GM20000 (cell line): ENCODE results near the gene CEP72.
"Not testable (repeated sequence)": the region's sequence is repeated elsewhere in the genome, so short reads cannot be mapped to it uniquely, and the experiment has no call there.

Experiments used
- DNase-seq: peaks from one replicate; pipeline ENCODE4 v3.0.0; 2012; ENCODE audit warnings: low spot score
- CTCF ChIP-seq: IDR thresholded peaks from 2 replicates; pipeline ENCODE4 v1.5.1; 2012; ENCODE audit warnings: mild to moderate bottlenecking, control low read depth; ENCODE audit errors: extremely low read depth, missing control alignments

Gene CEP72

GRCh38 chr5:581266-581665 lies 30.9 kb upstream of the CEP72 start:
- TF ChIP-seq CTCF = no peak

GRCh38 chr5:581941-582340 lies 30.2 kb upstream of the CEP72 start:
- DNase-seq = no peak
- TF ChIP-seq CTCF = no peak

More at GRCh38 chr5:581266-581665, 30.9 kb upstream of the CEP72 start:
- no peak for DNase-seq

- DNase-seq = not testable (repeated sequence)
These were observed 29.7 kb upstream of the CEP72 start for GRCh38 chr5:582445-582844.

- TF ChIP-seq CTCF = no peak
- no peak for DNase-seq
These were observed 29.1 kb upstream of the CEP72 start for GRCh38 chr5:582936-583635.

GRCh38 chr5:583645-584044 lies 28.5 kb upstream of the CEP72 start:
- DNase-seq = no peak
- no peak for TF ChIP-seq CTCF

- DNase-seq = no peak
- TF ChIP-seq CTCF = no peak
These were observed 27.9 kb upstream of the CEP72 start for GRCh38 chr5:584216-584615.

GRCh38 chr5:584846-585245 lies 27.3 kb upstream of the CEP72 start:
- TF ChIP-seq CTCF = no peak
- no peak for DNase-seq

- TF ChIP-seq CTCF = no peak
These were observed 26.6 kb upstream of the CEP72 start for GRCh38 chr5:585556-585955.

More at GRCh38 chr5:585556-585955, 26.6 kb upstream of the CEP72 start:
- no peak for DNase-seq
